ENCODE measurements around the gene ZRANB2.

GRCh38 chr1:71019233-71019969 is 61.4 kb downstream of the ZRANB2 start:
- TF ChIP-seq MZF1 (tag by site-specific recombination; IDR thresholded peaks at IDR 0.05; ENCODE audit: borderline replicate concordance) (no peak), TCF7L2 (IDR thresholded peaks at IDR 0.05; ENCODE audit: borderline replicate concordance, low read depth, low read length) (no peak)
- TF ChIP-seq, protein P1, sequence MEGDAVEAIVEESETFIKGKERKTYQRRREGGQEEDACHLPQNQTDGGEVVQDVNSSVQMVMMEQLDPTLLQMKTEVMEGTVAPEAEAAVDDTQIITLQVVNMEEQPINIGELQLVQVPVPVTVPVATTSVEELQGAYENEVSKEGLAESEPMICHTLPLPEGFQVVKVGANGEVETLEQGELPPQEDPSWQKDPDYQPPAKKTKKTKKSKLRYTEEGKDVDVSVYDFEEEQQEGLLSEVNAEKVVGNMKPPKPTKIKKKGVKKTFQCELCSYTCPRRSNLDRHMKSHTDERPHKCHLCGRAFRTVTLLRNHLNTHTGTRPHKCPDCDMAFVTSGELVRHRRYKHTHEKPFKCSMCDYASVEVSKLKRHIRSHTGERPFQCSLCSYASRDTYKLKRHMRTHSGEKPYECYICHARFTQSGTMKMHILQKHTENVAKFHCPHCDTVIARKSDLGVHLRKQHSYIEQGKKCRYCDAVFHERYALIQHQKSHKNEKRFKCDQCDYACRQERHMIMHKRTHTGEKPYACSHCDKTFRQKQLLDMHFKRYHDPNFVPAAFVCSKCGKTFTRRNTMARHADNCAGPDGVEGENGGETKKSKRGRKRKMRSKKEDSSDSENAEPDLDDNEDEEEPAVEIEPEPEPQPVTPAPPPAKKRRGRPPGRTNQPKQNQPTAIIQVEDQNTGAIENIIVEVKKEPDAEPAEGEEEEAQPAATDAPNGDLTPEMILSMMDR (tag by site-specific recombination; IDR thresholded peaks at IDR 0.05): no peak
